Mucosa of gallbladder (tissue), 1 donor: Measurements from ENCODE around the gene CAB39L. TPM values are rescaled to one million over a fixed set of nuclear protein-coding genes. Genes with fewer than 3 reads are reported as not detected.

Source experiments
- DNase-seq: peaks from one replicate; pipeline ENCODE4 v3.0.0-alpha.2; 2020; ENCODE audit warnings: low spot score
- total RNA-seq: library from RNA; stranded (reverse); gene quantifications from one replicate; pipeline ENCODE4 v1.2.1, GENCODE V29; 2021
- donor health status: DM: no; HTN: no; CAD: no.

Gene CAB39L
- total RNA-seq, 1 donor from 2014 or later: 27.5 TPM

DNA sequence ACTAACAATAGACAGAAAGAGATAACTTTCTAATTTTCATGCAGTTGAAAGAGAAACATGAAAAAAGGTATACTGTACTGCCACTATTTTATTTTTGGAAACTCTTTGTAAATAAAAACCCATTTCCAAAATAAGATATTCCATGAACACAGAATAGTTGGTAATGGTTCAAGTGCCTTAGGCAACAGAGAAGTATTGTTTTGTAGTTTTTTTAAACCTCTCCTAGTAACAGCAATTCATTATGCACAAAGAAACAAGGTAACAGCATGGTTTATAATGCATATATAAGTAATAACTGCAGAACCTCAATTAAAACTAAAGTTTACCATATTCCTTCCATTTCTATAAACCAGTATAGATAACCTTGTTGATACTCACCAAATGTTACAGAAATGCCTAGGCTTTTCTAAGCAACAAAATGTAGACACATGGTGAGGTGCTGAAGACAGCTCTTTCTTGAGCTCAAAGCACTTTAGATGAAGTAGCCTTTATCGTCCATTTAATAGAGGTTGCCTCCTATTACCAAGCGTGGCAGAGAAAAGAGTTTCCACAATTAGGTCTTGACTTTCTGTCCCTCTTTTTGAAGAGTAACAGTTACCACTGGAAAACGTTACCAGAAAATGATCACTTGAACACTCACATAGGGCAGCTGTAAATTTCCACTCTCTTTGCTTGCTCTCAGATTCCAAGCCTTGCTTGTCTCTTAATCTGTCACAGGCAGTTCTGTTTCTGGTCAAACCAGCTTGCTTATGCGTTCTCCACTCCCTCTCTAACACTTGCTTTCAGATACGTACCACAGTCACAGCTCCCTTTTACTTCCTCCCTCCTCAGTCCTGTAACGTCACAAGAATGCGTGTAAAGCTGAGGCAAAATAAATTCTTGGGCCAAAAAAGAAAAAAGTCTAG lies 42.9 kb downstream of the CAB39L start:
- peak; percentile 53 for DNase-seq

DNA sequence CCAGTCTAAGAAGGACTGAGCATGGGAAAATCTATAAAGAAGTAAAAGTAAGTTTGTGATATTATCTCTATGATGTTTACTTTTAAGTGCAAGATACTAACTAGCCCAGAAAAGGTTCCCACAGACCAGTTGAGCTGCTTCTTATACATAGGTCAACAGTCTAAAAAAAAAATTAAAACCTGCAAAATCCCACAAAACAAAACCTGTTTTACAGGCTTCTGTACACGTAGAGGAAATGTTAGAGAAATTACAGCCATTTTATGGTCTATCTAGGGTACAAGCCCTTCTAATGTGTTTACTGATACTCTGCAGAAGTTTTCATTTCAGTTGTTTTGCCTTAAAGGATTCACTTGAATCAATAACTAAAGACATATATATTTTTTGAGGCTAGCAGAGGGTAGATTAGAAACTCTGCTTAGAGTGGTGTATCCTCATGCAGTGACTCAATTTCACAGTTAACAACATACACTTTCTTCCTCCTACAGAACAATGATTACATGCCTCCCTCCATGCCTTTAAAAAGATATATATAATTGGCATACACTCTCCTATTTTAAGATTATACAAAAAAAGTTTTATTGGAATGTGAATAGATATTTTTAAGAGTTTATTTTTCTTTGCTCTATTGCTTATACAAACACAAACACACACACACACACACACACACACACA lies 43.9 kb downstream of the CAB39L start:
- DNase-seq: no peak

DNA sequence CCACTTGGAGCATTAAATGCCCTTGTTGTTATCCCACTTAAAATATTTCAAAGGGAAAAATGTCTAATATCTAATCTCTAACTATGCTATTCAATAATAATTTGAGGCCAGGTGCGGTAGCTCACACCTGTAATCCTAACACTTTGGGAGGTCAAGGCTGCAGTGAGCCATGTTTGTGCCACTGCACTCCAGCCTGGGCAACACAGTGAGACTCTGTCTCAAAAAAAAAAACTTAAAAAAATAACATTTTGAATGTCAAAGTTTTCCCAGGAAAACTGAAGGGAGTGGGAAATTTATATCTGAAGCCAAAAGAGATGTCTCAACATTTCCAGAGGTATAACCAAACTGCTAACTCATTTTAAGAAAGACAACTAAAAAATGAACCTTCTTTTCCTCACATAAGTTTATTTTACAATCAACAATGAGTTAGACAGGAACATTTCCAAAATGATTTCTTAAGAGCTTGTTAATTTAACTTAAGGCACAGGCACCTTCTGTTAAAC lies 47.9 kb downstream of the CAB39L start:
- no peak for DNase-seq

DNA sequence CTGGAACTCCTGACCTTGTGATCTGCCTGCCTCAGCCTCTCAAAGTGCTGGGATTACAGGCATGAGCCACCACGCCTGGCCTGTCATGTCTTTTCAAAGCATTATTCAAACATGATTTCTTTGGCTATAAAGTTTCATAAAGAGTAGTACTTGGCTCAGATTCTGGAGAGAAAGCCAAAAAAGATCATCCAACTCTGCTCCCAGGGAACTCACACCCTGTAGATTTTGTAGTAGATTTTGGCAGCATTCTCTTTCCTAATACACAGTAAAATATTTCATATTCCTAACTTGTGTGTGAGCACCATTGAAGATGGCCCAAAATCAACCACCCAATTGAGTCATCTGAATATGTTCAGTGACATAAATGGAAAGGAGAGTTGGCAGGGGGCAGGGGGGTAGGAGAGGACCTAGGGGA lies 48.4 kb downstream of the CAB39L start:
- no peak for DNase-seq

DNA sequence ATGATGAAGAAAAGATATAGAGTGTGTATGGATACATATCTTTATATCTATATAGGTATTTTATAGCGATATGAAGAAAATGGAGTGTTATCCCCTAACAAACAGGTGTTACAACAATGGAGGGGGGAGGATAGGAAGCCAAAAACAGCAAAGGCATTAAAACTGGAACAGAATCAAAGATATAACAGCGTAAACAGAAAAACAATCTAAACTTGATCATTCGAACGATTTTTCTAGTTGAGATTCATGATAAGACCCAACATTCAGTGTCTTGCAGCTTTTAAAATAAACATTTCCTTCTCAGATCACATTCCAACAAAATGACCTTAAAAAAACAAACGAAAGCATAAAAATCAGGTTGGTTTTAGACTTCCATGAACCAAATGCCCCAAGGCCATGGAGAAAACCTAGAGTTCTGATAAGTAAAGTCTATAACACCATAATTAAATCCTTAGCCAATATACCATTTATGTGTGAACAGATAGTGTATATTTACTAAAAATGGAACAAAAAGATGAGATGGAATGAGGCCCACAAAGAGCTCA lies 55.7 kb downstream of the CAB39L start:
- DNase-seq: no peak

GRCh38 chr13:49386664-49387063 lies 57.2 kb downstream of the CAB39L start:
- DNase-seq: no peak

DNA sequence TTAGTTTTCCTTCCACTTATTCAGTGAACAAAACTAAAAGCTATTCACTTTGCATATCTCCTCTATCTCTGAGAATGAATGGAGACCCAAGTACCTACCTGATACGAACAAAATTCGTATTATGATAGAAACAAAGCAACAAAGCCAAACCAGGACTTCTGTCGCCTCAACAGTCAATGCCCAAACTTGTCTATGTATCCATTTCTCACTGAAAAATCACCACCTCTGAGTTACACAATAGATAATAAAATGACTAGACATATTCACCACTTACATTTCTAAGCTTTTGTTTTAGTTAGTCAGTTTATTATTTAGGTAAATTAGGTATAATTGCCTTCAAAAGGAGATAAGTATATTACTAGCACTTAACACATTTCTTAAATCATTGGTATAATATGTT lies 67.7 kb downstream of the CAB39L start:
- no peak for DNase-seq

DNA sequence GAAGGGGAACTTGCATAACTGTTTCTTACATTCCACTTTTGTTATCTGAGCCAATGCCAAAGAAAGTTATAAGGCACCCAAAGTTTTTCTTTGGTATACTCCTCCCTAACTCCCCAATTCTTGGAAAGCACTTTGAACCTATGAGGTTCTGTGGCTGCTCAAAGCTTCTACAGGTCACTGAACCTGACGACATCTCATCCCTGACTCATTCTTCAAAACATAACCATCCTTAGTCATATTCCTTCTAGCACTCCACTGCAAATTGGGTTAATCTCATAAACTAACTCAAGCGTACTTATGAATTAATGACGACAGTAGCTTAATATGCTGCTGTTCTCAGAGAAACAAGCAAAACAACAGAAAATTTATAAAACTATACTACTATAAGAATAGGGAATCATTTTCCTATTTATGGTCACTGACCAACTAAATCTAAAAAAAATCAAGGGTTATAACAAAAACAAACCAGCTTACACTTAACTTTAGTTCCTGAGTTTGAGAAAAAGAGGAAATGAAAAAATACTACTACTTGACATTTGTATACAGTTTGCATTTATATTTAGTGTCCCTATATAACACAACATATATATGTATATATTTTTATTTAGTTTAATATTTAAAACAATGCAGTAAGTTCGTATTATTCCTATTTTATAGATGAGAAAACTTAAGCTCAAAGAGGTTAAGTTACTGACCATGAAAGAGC lies 69.1 kb downstream of the CAB39L start:
- DNase-seq: no peak

GRCh38 chr13:49373716-49374115 lies 70.1 kb downstream of the CAB39L start:
- no peak for DNase-seq

GRCh38 chr13:49371943-49372613 lies 71.8 kb downstream of the CAB39L start:
- no peak for DNase-seq

DNA sequence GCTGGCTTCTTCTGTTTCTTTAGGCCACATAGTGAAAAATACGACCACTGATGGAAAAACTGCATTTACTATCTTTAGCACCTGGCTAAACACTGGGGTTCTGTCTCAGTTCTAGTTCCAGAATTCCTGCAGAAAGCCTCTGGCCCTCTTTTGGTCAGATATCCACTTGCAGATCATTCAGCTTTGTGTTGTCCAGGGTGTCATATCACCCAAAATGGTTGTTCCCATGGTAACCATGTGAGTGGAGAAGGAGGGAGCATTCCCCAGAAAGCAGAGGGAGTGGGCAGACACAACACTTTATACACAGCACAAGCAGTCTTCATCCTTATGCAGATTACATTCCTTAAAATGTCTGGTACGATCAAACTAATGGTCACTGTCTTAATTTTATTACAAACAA lies 73.5 kb downstream of the CAB39L start:
- no peak for DNase-seq

DNA sequence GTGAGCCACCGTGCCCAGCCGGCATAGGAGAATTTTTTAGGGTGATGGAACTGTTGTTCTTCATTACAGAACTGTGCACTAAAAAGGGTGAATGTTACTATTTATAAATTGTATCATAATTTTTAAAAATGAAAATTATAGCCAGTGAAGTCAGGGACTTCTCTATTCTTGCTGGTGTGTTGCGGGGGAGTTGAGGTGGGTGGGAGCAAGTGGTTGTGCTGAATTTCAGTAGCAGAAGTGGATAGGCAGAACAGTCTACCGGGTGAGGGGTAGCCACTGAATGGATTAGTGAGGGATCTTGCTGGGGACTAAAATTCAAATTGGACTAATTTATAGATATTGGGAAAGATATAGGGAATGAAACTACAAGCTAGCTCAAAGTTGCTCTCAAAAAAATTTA lies 74.0 kb downstream of the CAB39L start:
- DNase-seq: no peak

- no peak for DNase-seq
Measured at GRCh38 chr13:49368688-49369087, 75.2 kb downstream of the CAB39L start.

DNA sequence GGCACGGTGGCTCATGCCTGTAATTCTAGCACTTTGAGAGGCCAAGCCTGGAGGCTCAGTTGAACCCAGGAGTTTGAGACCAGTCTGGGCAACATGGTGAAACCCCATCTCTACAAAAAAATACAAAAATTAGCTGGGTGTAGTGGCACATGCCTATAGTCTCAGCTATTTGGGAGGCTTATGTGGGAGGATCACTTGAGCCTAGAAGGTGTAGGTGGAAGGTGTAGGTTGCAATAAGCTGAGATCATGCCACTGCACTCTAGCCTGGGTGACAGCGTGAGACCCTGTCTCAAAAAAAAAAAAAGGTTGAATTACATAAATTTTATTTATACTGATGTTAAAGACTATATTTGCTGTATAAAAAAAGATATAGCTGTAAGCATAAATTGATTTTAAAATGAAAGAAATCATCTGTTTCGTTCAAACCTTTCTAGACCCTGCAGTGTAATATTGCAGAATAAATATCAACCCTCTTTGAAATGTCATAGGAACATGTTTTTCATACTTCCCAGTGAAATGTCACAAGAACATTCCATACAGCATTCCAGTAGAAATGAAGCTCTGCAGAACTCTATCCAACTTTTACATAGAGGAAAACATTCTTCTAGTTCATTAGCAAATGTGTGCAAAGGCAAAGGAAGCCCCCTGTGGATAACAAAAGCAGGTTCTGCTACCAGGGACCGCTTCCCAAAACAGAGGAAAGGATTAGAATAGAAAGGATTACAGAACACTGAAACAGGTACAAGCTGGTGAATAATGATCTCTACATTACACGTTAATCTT lies 76.0 kb downstream of the CAB39L start:
- DNase-seq: no peak

DNA sequence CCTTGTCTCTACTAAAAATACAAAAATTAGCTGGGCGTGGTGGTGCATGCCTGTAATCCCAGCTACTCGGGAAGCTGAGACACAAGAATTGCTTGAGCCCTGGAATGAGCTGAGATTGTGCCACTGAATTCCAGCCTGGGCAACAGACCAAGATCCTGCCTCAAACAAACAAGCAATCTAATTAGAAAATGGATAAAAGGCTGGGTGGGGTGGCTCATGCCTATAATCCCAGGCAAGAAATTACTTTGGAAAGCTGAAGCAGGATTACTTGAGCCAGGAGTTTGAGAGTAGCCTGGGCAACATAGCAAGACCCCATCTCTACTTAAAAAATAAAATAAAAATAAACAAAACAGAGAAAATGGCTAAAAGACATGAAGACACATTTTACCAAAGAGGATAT lies 77.0 kb downstream of the CAB39L start:
- DNase-seq: no peak

- DNase-seq: no peak
Measured at GRCh38 chr13:49357694-49358093, 86.2 kb downstream of the CAB39L start.

DNA sequence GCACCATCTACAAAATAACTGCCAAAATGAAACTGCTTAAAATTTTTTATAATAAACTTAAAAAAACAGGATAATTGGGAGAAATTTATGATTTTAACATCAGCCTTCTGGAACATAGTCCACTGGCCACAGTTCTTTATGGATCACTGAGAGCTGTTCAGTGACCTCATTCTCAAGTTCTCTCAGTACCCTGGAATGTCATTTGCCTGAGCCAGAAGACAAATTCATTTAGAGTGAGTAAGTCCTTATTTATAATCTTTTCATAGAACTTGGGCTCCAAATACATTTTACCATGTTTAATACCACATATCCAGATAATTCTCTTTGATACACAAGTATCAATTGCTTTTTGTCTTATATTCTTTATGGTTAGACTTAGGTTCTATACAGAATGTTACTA lies 87.6 kb downstream of the CAB39L start:
- DNase-seq: no peak

- DNase-seq: no peak
Measured at GRCh38 chr13:49354719-49355118, 89.1 kb downstream of the CAB39L start.

- DNase-seq: no peak
Measured at GRCh38 chr13:49353908-49354307, 90.0 kb downstream of the CAB39L start.

DNA sequence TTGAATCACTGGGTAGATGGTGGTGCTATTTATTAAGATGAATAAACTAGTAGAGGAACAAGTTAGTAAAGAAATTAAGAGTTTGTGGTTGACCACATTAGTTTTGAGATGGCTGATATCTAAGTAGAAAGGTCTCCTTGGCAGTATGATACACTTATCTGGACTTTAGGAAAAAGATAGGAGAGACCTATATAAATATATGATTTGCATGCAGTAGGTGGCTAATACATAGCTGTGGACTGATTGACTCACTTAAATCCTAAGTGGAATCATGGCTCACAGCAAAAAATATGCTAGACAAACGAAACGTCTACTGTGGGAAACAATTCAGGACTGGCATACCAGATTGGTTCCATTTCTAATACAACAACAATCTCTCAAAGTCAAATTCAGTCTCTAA lies 92.0 kb downstream of the CAB39L start:
- no peak for DNase-seq

- DNase-seq: no peak
Measured at GRCh38 chr13:49348751-49349150, 95.1 kb downstream of the CAB39L start.
